GM23248 (cell line): Measurements from ENCODE around the gene FPGT. TPM values are rescaled to one million over a fixed set of nuclear protein-coding genes. Genes with fewer than 3 reads are reported as not detected.
A peak's percentile ranks its signal among the peaks of the same experiment; 100 is the strongest.

Source experiments
- DNase-seq: peaks from one replicate; pipeline ENCODE4 v3.0.0-alpha.2; 2015
- H2AFZ ChIP-seq: fragments of 200-600 bp; sonication (generic); 2 replicates; pipeline ENCODE4 v1.6.1; 2016; ENCODE audit warnings: antibody characterized with exemption
- H3F3A ChIP-seq: fragments of 200-600 bp; sonication (generic); 2 replicates; pipeline ENCODE4 v1.6.1; 2016; ENCODE audit warnings: mild to moderate bottlenecking, antibody characterized with exemption, mixed run types; ENCODE audit not compliant: insufficient read depth
- H3K27ac ChIP-seq: fragments of 200-600 bp; sonication (generic); 2 replicates; pipeline ENCODE4 v1.5.1; 2016; ENCODE audit warnings: mild to moderate bottlenecking
- H3K27me3 ChIP-seq: fragments of 200-600 bp; sonication (generic); replicated peaks from 2 replicates; pipeline ENCODE4 v1.6.1; 2016; ENCODE audit warnings: mild to moderate bottlenecking; ENCODE audit not compliant: insufficient read depth
- H3K36me3 ChIP-seq: fragments of 200-600 bp; sonication (generic); 2 replicates; pipeline ENCODE4 v1.6.1; 2016; ENCODE audit warnings: low read depth, mild to moderate bottlenecking
- H3K4me1 ChIP-seq: fragments of 200-600 bp; sonication (generic); 2 replicates; pipeline ENCODE4 v1.6.1; 2016; ENCODE audit warnings: mild to moderate bottlenecking; ENCODE audit not compliant: insufficient read depth
- H3K4me2 ChIP-seq: fragments of 200-600 bp; sonication (generic); one replicate; pipeline ENCODE4 v1.6.1; 2016; ENCODE audit warnings: mild to moderate bottlenecking; ENCODE audit not compliant: unreplicated experiment
- H3K4me3 ChIP-seq: fragments of 200-600 bp; sonication (generic); 2 replicates; pipeline ENCODE4 v1.5.1; 2016; ENCODE audit warnings: mild to moderate bottlenecking
- H3K79me2 ChIP-seq: fragments of 200-600 bp; sonication (generic); 2 replicates; pipeline ENCODE4 v1.6.1; 2016; ENCODE audit warnings: mild to moderate bottlenecking; ENCODE audit not compliant: insufficient read depth
- H3K9ac ChIP-seq: fragments of 200-600 bp; sonication (generic); 2 replicates; pipeline ENCODE4 v1.6.1; 2016; ENCODE audit warnings: mild to moderate bottlenecking
- H3K9me2 ChIP-seq: fragments of 200-600 bp; sonication (generic); 2 replicates; pipeline ENCODE4 v1.6.1; 2016; ENCODE audit warnings: mixed run types, mild to moderate bottlenecking, moderate library complexity; ENCODE audit not compliant: insufficient read depth
- H3K9me3 ChIP-seq: fragments of 200-600 bp; sonication (generic); one replicate; pipeline ENCODE4 v1.6.1; 2017; ENCODE audit warnings: low read depth
- H4K20me1 ChIP-seq: fragments of 200-600 bp; sonication (generic); 2 replicates; pipeline ENCODE4 v1.6.0; 2016; ENCODE audit not compliant: insufficient read depth
- EZH2 ChIP-seq: fragments of 200-600 bp; sonication (generic); IDR thresholded peaks from 2 replicates; pipeline ENCODE4 v1.6.1; 2018; ENCODE audit warnings: antibody characterized with exemption, mild to moderate bottlenecking; ENCODE audit not compliant: insufficient read depth, poor library complexity, severe bottlenecking
- EZH2phosphoT487 ChIP-seq: fragments of 200-600 bp; sonication (generic); IDR thresholded peaks from 2 replicates; pipeline ENCODE4 v1.6.1; 2018; ENCODE audit warnings: antibody characterized with exemption, moderate library complexity, mild to moderate bottlenecking, low read depth; ENCODE audit not compliant: insufficient read depth
- WGBS, 2 experiments: methylation state at CpG; one replicate each; pipeline ENCODE4 v1.1.6; 2015 to 2017; ENCODE audit warnings: low lambda C conversion rate in 2 of 2, low coverage in 1 of 2; ENCODE audit errors: missing lambda C conversion rate in 2 of 2; 5-methylcytosine and 5-hydroxymethylcytosine counted together
- in situ Hi-C: fragments of 300-500 bp; cut with MboI; formaldehyde crosslinking; loops from 2 replicates; pipeline ENCODE4 v1.15.0; 2020
- polyA plus RNA-seq: library from polyadenylated mRNA; unstranded; fragments of >200 nt; fragmentation: Nextera tagmentation; extraction: Ambion mirVana; gene quantifications from 2 replicates; pipeline ENCODE4 v1.2.1, GENCODE V29; 2016
- total RNA-seq: library from RNA; depleted of rRNA; stranded (reverse); fragments of >200 nt; shearing (Covaris generic); gene quantifications from 2 replicates; pipeline ENCODE4 v1.2.3, GENCODE V29; 2014

FPGT gene
- total and polyA plus RNA-seq, 2 experiments from 2014 or later, result 10.3 to 11.6 TPM

GRCh38 chr1:74180490-74180889 is 17.6 kb upstream of the FPGT start:
- Histone ChIP-seq H3K4me3 (no peak overlapping the region), H3K9me2 (no peaks in the 10 kb centered on the region), H2AFZ (no peak overlapping the region), H3K9me3 (no peaks in the 10 kb centered on the region), H3K79me2 (no peaks in the 10 kb centered on the region), H4K20me1 (no peaks in the 10 kb centered on the region), H3K27me3 (no peaks in the 10 kb centered on the region), H3K4me1 (no peaks in the 10 kb centered on the region), H3K27ac (no peak overlapping the region), H3F3A (no peaks in the 10 kb centered on the region), H3K36me3 (no peaks in the 10 kb centered on the region), H3K9ac (no peak overlapping the region), H3K4me2 (no peak overlapping the region)
- no peak for TF ChIP-seq EZH2
- no peak for TF ChIP-seq EZH2phosphoT487
- peak; percentile 21 for DNase-seq
- in situ Hi-C loops, result no loop called here

GRCh38 chr1:74193908-74194307 is 4.1 kb upstream of the FPGT start:
- no peak overlapping the region for H2AFZ ChIP-seq
- no peaks in the 10 kb centered on the region for H3K36me3 ChIP-seq
- no peaks in the 10 kb centered on the region for H3K9me2 ChIP-seq
- WGBS, 2 experiments, result 2 to 17% methylated on average over 2 of the region's 2 CpGs
- DNase-seq, result peak; percentile 63
- in situ Hi-C loops, result no loop called here
- no peak for TF ChIP-seq EZH2phosphoT487
- no peak for TF ChIP-seq EZH2
- no peaks in the 10 kb centered on the region for H4K20me1 ChIP-seq
- H3F3A ChIP-seq, result no peaks in the 10 kb centered on the region
- no peak overlapping the region for H3K4me2 ChIP-seq
- peaks cover 6% of the 10 kb centered on the region for H3K4me1 ChIP-seq
- H3K27me3 ChIP-seq, result no peaks in the 10 kb centered on the region
- H3K9ac ChIP-seq, result no peak overlapping the region
- H3K79me2 ChIP-seq, result peaks cover 5% of the 10 kb centered on the region
- H3K4me3 ChIP-seq, result no peak overlapping the region
- H3K27ac ChIP-seq, result no peak overlapping the region
- H3K9me3 ChIP-seq, result no peaks in the 10 kb centered on the region

GRCh38 chr1:74195339-74195738 is 2.7 kb upstream of the FPGT start:
- no peaks in the 10 kb centered on the region for H3F3A ChIP-seq
- no peak overlapping the region for H3K27ac ChIP-seq
- peaks cover 10% of the 10 kb centered on the region for H3K79me2 ChIP-seq
- in situ Hi-C loops, result no loop called here
- H3K27me3 ChIP-seq, result no peaks in the 10 kb centered on the region
- peaks cover 13% of the 10 kb centered on the region for H3K4me1 ChIP-seq
- no peaks in the 10 kb centered on the region for H3K9me3 ChIP-seq
- H3K36me3 ChIP-seq, result no peaks in the 10 kb centered on the region
- no peak for DNase-seq
- no peak overlapping the region for H3K9ac ChIP-seq
- H3K4me2 ChIP-seq, result no peak overlapping the region
- no peaks in the 10 kb centered on the region for H4K20me1 ChIP-seq
- no peak for TF ChIP-seq EZH2
- no peak for TF ChIP-seq EZH2phosphoT487
- H3K4me3 ChIP-seq, result no peak overlapping the region
- H3K9me2 ChIP-seq, result no peaks in the 10 kb centered on the region
- no peak overlapping the region for H2AFZ ChIP-seq

DNA sequence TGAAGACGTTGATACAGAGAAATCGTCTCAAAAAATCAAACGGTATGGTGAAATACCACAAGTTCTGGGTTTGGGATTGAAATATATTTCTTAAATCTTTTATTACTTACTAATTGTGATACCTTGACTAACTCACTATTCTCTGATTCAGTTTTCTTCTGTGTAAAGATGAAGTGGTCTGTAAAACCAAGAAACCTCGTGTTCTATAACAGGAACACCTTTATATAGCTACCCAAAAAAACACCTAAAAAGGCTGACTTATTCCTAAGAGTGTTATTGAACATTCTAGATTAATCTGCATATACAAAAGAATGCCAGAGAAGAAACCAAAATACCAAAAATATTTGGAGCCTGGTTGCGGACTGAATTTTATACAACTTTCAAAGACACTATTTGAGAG is 787 bp upstream of the FPGT start:
- Histone ChIP-seq H4K20me1 (no peaks in the 10 kb centered on the region), H3K4me3 (peak overlapping the region; percentile 80), H3K27me3 (no peaks in the 10 kb centered on the region), H3K4me1 (peaks cover 13% of the 10 kb centered on the region), H3F3A (no peaks in the 10 kb centered on the region), H3K79me2 (peaks cover 10% of the 10 kb centered on the region), H3K9me3 (no peaks in the 10 kb centered on the region), H2AFZ (peak overlapping the region; percentile 97), H3K27ac (peak overlapping the region; percentile 79), H3K36me3 (peaks cover 7% of the 10 kb centered on the region), H3K4me2 (peak overlapping the region; percentile 90), H3K9me2 (no peaks in the 10 kb centered on the region), H3K9ac (peak overlapping the region; percentile 82)
- no peak for TF ChIP-seq EZH2phosphoT487
- no peak for TF ChIP-seq EZH2
- WGBS, 2 experiments, result 68 to 71% methylated on average over 5 of the region's 5 CpGs
- no peak for DNase-seq
- in situ Hi-C loops, result no loop called here

DNA sequence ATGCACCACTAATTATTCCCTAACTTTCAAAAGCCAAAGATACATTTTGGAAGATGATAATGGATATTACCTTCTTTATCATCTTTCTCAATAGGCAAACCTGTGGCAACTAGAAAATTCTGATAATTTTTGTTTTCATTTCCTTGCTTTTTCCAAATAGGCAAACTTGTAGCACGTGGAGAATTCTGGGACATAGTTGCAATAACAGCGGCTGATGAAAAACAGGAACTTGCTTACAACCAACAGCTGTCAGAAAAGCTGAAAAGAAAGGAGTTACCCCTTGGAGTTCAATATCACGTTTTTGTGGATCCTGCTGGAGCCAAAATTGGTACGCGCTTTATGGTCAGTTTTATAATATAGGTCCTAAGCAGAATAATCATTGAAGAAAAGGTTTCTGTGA is 1.5 kb downstream of the FPGT start:
- H2AFZ ChIP-seq, result peak overlapping the region; percentile 97

More for the DNA sequence above, 1.5 kb downstream of the FPGT start:
- in situ Hi-C loops, result no loop called here
- H3K79me2 ChIP-seq, result peaks cover 10% of the 10 kb centered on the region
- peaks cover 7% of the 10 kb centered on the region for H3K36me3 ChIP-seq
- peak overlapping the region; percentile 90 for H3K4me2 ChIP-seq
- H3K4me3 ChIP-seq, result peak overlapping the region; percentile 80
- TF ChIP-seq EZH2, result no peak
- no peak for TF ChIP-seq EZH2phosphoT487
- H3K27ac ChIP-seq, result no peak overlapping the region
- no peaks in the 10 kb centered on the region for H3F3A ChIP-seq
- no peaks in the 10 kb centered on the region for H3K9me3 ChIP-seq
- H3K27me3 ChIP-seq, result no peaks in the 10 kb centered on the region
- peak overlapping the region; percentile 82 for H3K9ac ChIP-seq
- WGBS, 2 experiments, result 59 to 60% methylated on average over 5 of the region's 5 CpGs
- H3K9me2 ChIP-seq, result no peaks in the 10 kb centered on the region
- peaks cover 13% of the 10 kb centered on the region for H3K4me1 ChIP-seq
- DNase-seq, result peak; percentile 11
- no peaks in the 10 kb centered on the region for H4K20me1 ChIP-seq
